Measurements from ENCODE around the gene TAMALIN.

Gene TAMALIN

DNA sequence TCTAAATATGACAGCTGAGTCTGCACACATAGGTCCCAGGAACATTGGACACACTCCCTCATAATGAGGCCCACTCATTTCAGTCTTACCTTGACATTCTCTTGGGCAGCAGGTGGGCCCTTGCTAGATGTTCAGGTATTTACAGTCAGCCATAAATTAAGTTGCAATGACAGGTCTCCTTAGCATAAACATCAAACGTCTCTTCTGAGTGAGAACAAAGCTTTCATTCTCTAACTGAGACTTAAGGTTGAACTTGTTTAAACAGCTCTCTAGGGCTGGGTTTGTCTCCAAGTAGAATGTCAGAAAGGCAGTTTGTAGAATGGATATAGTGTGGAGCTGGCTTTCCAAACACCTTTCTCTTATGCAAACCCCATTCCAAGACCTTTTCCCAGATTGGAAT is 44.9 kb upstream of the TAMALIN start:
- Histone ChIP-seq H3K36me3 (peaks cover 41% of the 10 kb centered on the region), H3K27me3 (no peaks in the 10 kb centered on the region), H3K9me3 (no peaks in the 10 kb centered on the region), H3K4me3 (ENCODE audit: low read depth, low read length) (no peak overlapping the region), H3K4me1 (no peaks in the 10 kb centered on the region; the same call in 1 of the 2 replicates)
- no peak for DNase-seq
- no peak for TF ChIP-seq CTCF (IDR thresholded peaks at IDR 0.05; ENCODE audit: low read depth, low read length)

DNA sequence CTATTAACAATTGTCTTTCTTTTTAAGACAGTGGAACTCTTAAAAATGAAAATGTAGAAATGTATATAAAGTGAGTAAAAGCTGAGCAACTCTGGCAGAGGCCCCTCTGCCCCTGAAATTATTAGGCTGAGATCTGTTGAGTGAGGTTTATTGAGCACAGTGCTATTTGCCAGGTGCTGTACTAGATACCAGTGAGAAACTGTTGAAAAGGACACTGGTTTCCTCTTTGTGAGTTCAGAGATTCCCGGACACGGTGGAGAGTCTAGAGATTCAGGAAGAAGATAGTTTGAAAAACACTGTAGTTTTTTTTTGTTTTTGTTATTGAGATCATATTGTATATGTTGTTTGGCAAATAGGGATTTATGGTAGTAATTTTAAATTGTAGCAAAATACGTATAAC is 44.0 kb upstream of the TAMALIN start:
- no peaks in the 10 kb centered on the region; the same call in 1 of the 2 replicates for H3K4me1 ChIP-seq
- peaks cover 38% of the 10 kb centered on the region for H3K36me3 ChIP-seq
- DNase-seq, result no peak
- H3K4me3 ChIP-seq (ENCODE audit: low read depth, low read length), result no peak overlapping the region
- H3K9me3 ChIP-seq, result no peaks in the 10 kb centered on the region
- TF ChIP-seq CTCF (IDR thresholded peaks at IDR 0.05; ENCODE audit: low read depth, low read length), result no peak
- H3K27me3 ChIP-seq, result no peaks in the 10 kb centered on the region

DNA sequence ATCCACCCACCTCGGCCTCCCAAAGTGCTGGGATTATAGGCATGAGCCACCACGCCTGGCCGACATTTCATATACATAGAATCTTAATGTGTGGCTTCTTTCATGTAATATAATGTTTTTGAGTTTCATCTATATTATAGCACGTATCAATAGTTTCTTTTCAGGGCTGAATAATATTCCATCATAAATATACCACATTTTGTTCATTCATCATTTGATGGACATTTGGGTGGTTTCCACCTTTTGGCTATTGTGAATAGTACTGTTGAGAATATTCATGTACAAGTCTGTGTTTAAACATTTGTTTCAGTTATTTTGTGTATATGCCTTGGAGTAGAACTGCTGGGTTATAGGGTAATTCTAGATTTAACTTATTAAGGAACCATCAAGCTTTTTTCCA is 43.3 kb upstream of the TAMALIN start:
- no peak for DNase-seq
- H3K9me3 ChIP-seq, result no peaks in the 10 kb centered on the region
- no peak for TF ChIP-seq CTCF (IDR thresholded peaks at IDR 0.05; ENCODE audit: low read depth, low read length)
- H3K4me1 ChIP-seq, result no peaks in the 10 kb centered on the region; the same call in 1 of the 2 replicates
- peaks cover 34% of the 10 kb centered on the region for H3K36me3 ChIP-seq
- no peak overlapping the region for H3K4me3 ChIP-seq (ENCODE audit: low read depth, low read length)
- H3K27me3 ChIP-seq, result no peaks in the 10 kb centered on the region

DNA sequence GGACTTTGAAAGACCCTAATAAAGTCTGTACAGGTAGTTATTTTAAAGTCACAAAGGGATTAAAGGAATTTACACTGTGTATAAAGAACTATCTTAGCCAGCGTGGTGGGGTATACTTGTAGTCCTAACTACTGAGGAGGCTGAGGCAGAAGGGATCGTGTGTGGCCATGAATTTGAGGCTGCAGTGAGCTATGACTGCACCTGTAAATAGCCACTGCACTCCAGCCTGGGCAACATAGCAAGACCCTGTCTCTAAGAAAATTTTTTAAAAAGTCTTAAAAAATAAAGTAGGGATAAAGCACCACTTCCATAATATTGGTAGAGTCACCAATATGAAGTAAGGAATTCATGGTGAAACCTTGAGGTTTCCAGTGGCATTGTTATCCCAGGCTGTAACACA is 37.1 kb upstream of the TAMALIN start:
- no peak for TF ChIP-seq CTCF (IDR thresholded peaks at IDR 0.05; ENCODE audit: low read depth, low read length)
- H3K4me1 ChIP-seq, result peaks cover 26% of the 10 kb centered on the region
- no peaks in the 10 kb centered on the region; the same call in none of the 2 replicates for H3K36me3 ChIP-seq
- H3K9me3 ChIP-seq, result no peaks in the 10 kb centered on the region
- H3K4me3 ChIP-seq (ENCODE audit: low read depth, low read length), result no peak overlapping the region
- no peaks in the 10 kb centered on the region for H3K27me3 ChIP-seq
- no peak for DNase-seq

GRCh38 chr12:51970904-51971646 is 35.7 kb upstream of the TAMALIN start:
- DNase-seq, result peak; percentile 48
- Histone ChIP-seq H3K36me3 (peaks cover 13% of the 10 kb centered on the region), H3K4me1 (peaks cover 26% of the 10 kb centered on the region), H3K27me3 (no peaks in the 10 kb centered on the region), H3K4me3 (ENCODE audit: low read depth, low read length) (no peak overlapping the region), H3K9me3 (no peaks in the 10 kb centered on the region)
- peak; percentile 81 for TF ChIP-seq CTCF (IDR thresholded peaks at IDR 0.05; ENCODE audit: low read depth, low read length)

- no peaks in the 10 kb centered on the region for H3K9me3 ChIP-seq
- peaks cover 26% of the 10 kb centered on the region for H3K4me1 ChIP-seq
- H3K36me3 ChIP-seq, result peaks cover 21% of the 10 kb centered on the region
- TF ChIP-seq CTCF (IDR thresholded peaks at IDR 0.05; ENCODE audit: low read depth, low read length), result no peak
- DNase-seq, result no peak
- H3K27me3 ChIP-seq, result no peaks in the 10 kb centered on the region
- no peak overlapping the region for H3K4me3 ChIP-seq (ENCODE audit: low read depth, low read length)
Measured at GRCh38 chr12:51971679-51972421, 34.9 kb upstream of the TAMALIN start.

Data from BE2C (cell line).